K562 (cell line): ENCODE data around the gene RNF214. TPM values are rescaled to one million over a fixed set of nuclear protein-coding genes. Genes with fewer than 3 reads are reported as not detected.

Experiments used
- ATAC-seq: fragments of 200-7000 bp; cut with Tn5 transposase; 3 replicates; pipeline ENCODE4 v1.9.1; 2020; ENCODE audit warnings: moderate library complexity
- BruUV-seq: library from RNA; stranded (reverse); fragments of 400-500 nt; replicated peaks from 2 replicates; lab custom pipeline; 2021; lab: Mats Ljungman, UMichigan
- CTCF ChIA-PET: fragments of 300-600 bp; formaldehyde crosslinking; extraction: SDS; loops from one replicate; lab custom pipeline; 2021; ENCODE audit warnings: low intra/inter-chr PET ratio; lab: Yijun Ruan, JAX
- POLR2A ChIA-PET: fragments of 300-600, 350-650 bp; sonication (Branson Sonifier 250); formaldehyde crosslinking; extraction: SDS; loops from one replicate; lab custom pipeline; 2021; ENCODE audit warnings: antibody characterized with exemption, inconsistent platforms; lab: Yijun Ruan, JAX
- DNase-seq, 4 experiments: peaks; one replicate each; pipeline versions ENCODE4 v3.0.0 to v3.0.0-alpha.2; 2011 to 2018; ENCODE audit warnings: low spot score in 3 of 4, mixed read lengths in 3 of 4; ENCODE audit errors: extremely low read depth in 1 of 4
- FAIRE-seq: peaks from 2 replicates; lab custom pipeline; 2011; peaks lifted over from hg19 to GRCh38; lab: Jason Lieb, UNC
- H2AFZ ChIP-seq: 2 replicates; pipeline ENCODE4 v1.6.0; 2011; ENCODE audit warnings: low read depth, low read length, control low read depth, inconsistent platforms
- H3K27ac ChIP-seq: fragments of 200-600 bp; 3 replicates; pipeline ENCODE4 v1.8.0; 2011; ENCODE audit warnings: low read depth, mild to moderate bottlenecking, control low read depth, inconsistent platforms, low read length, moderate library complexity, mixed read lengths; ENCODE audit errors: extremely low read depth
- H3K27me3 ChIP-seq, 2 experiments: fragments of 300-600 bp in 1 of 2; 2 replicates in 1 of 2; 3 replicates in 1 of 2; pipeline versions ENCODE4 v1.6.0 to v1.8.0; 2011; ENCODE audit warnings: inconsistent platforms in 2 of 2, low read length in 2 of 2, mild to moderate bottlenecking in 1 of 2, mixed read lengths in 1 of 2, moderate library complexity in 1 of 2; ENCODE audit not compliant: control insufficient read depth in 2 of 2, insufficient read depth in 2 of 2
- H3K36me3 ChIP-seq: fragments of 300-600 bp; 3 replicates; pipeline ENCODE4 v1.8.0; 2011; ENCODE audit warnings: mild to moderate bottlenecking, low read length, inconsistent platforms; ENCODE audit not compliant: control insufficient read depth, insufficient read depth
- H3K4me1 ChIP-seq, 2 experiments: fragments of 200-600 bp in 1 of 2; replicated peaks in 1 of 2; 2 replicates in 1 of 2; 3 replicates in 1 of 2; pipeline versions ENCODE4 v1.5.1 to v1.8.0; 2011; ENCODE audit warnings: inconsistent platforms in 2 of 2, low read length in 2 of 2, mild to moderate bottlenecking in 1 of 2, mixed read lengths in 1 of 2, moderate library complexity in 1 of 2; ENCODE audit not compliant: control insufficient read depth in 2 of 2, insufficient read depth in 2 of 2
- H3K4me2 ChIP-seq: 2 replicates; pipeline ENCODE4 v1.6.1; 2011; ENCODE audit warnings: low read length, control low read depth, inconsistent platforms, mixed read lengths; ENCODE audit not compliant: insufficient read depth
- H3K4me3 ChIP-seq: fragments of 200-600 bp; sonication (generic), shearing (Covaris generic); 2 replicates; pipeline ENCODE4 v1.5.1; 2016; ENCODE audit warnings: control low read depth, inconsistent platforms
- H3K79me2 ChIP-seq: fragments of 200-600 bp; 3 replicates; pipeline ENCODE4 v1.8.0; 2011; ENCODE audit warnings: low read length, inconsistent platforms; ENCODE audit not compliant: control insufficient read depth, insufficient read depth
- H3K9ac ChIP-seq, 2 experiments: 2 replicates each; pipeline versions ENCODE4 v1.6.0 to v1.6.1; 2011; ENCODE audit warnings: low read depth in 2 of 2, low read length in 2 of 2, control low read depth in 1 of 2, inconsistent platforms in 1 of 2, mild to moderate bottlenecking in 1 of 2, mixed read lengths in 1 of 2; ENCODE audit not compliant: insufficient read depth in 1 of 2
- H3K9me1 ChIP-seq: one replicate; pipeline ENCODE4 v1.6.0; 2011; ENCODE audit warnings: inconsistent platforms, mild to moderate bottlenecking, low read length, moderate library complexity; ENCODE audit not compliant: control insufficient read depth, insufficient read depth
- H3K9me3 ChIP-seq: replicated peaks from 2 replicates; pipeline ENCODE4 v1.5.1; 2011; ENCODE audit warnings: low read depth, low read length, inconsistent platforms; ENCODE audit not compliant: control insufficient read depth, insufficient read depth
- H4K20me1 ChIP-seq: replicated peaks from 2 replicates; pipeline ENCODE4 v1.6.1; 2011; ENCODE audit warnings: low read length, inconsistent platforms, mixed read lengths; ENCODE audit not compliant: control insufficient read depth, insufficient read depth
- DPF2 ChIP-seq: fragments of 450-650 bp; IDR thresholded peaks from 2 replicates; pipeline ENCODE4 v1.6.1; 2016
- NUFIP1 ChIP-seq: fragments of 450-650 bp; IDR thresholded peaks from 2 replicates; pipeline ENCODE4 v1.6.1; 2018; ENCODE audit not compliant: partially characterized antibody
- TCFL5 ChIP-seq: fragments of 250-450 bp; sonication (Bioruptor Pico); conservative IDR thresholded peaks from 2 replicates; pipeline ENCODE4 v1.6.1; 2021; ENCODE audit warnings: mild to moderate bottlenecking, moderate library complexity, matching md5 sums
- WGBS: fragments of 100-300 bp; shearing (Covaris generic); methylation state at CpG from one replicate; pipeline ENCODE4 v1.1.6; 2016; ENCODE audit warnings: low coverage, mixed read lengths; ENCODE audit not compliant: insufficient coverage; ENCODE audit errors: missing lambda C conversion rate; 5-methylcytosine and 5-hydroxymethylcytosine counted together
- in situ Hi-C: fragments of 300-500 bp; cut with MboI; formaldehyde crosslinking; loops from 4 replicates; pipeline ENCODE4 v1.15.0; 2018; ENCODE audit warnings: inconsistent platforms, mixed read lengths
- intact Hi-C: fragments of 100-400 bp; cut with micrococcal nuclease; formaldehyde crosslinking; loops from 2 replicates; pipeline ENCODE4 v1.14.2; 2022
- polyA plus RNA-seq, 8 experiments: library from polyadenylated mRNA; depleted of rRNA in 4 of 8; stranded (reverse) in 5 of 8; unstranded in 3 of 8; fragments of >200 nt; fragmentation: Nextera tagmentation in 2 of 8; fragmentation: Illumina TruSeq in 1 of 8; extraction: Ambion mirVana in 2 of 8; extraction: Trizol in 1 of 8; gene quantifications; 2 replicates each; pipeline versions ENCODE4 v1.2.1 to v1.2.3, GENCODE V29; 2011 to 2014; ENCODE audit warnings: inconsistent platforms in 1 of 8, missing spikeins in 1 of 8
- total RNA-seq, 7 experiments: library from RNA; depleted of rRNA in 6 of 7; stranded (reverse); fragments of >200 nt in 6 of 7; fragmentation: Illumina TruSeq in 2 of 7; extraction: Trizol in 2 of 7; gene quantifications; 2 replicates each; pipeline versions ENCODE4 v1.2.1 to v1.2.3, GENCODE V29; 2011 to 2021; ENCODE audit warnings: low replicate concordance in 1 of 7

RNF214 gene
- total and polyA plus RNA-seq, 9 of the 15 experiments (the other 6 are each of a cell fraction or from before 2014, with no cell fraction given) = 6.6 to 24.8 (median 11.9) TPM

GRCh38 chr11:117217141-117218084, 15.1 kb upstream of the RNF214 start:
- Histone ChIP-seq H3K27me3 (no peaks in the 10 kb centered on the region), H3K9me3 (no peaks in the 10 kb centered on the region), H3K4me2 (peak overlapping the region; percentile 11; the same call in 1 of the 2 replicates), H3K4me3 (no peak overlapping the region), H4K20me1 (no peaks in the 10 kb centered on the region), H3K9me1 (peaks cover 4% of the 10 kb centered on the region), H3K36me3 (peaks cover 68% of the 10 kb centered on the region), H3K27ac (no peak overlapping the region), H3K79me2 (no peaks in the 10 kb centered on the region), H3K4me1 (peaks cover 29 to 34% of the 10 kb centered on the region in 2 experiments; a peak in 4 of 5 replicates), H3K9ac (peak overlapping the region in 1 of 2 experiments; percentile 22; a peak in 2 of 4 replicates), H2AFZ (no peak overlapping the region)
- DNase-seq (no peak), ATAC-seq (no peak), FAIRE-seq (no peak)
- BruUV-seq = no TSS peak
- ChIA-PET CTCF (no interaction called here), POLR2A (interaction anchor here (0.6 to 1.1 kb wide), 2 partner anchors 13 to 15 kb away, joined by 3 read pairs; no protein-coding TSS in a partner anchor)
- intact Hi-C loops (no loop called here), in situ Hi-C loops (no loop called here)
- TF ChIP-seq TCFL5 (no peak), NUFIP1 (no peak), DPF2 (no peak)
- 76% methylated on average over 10 of the region's 11 CpGs for WGBS
